ENCODE measurements around the gene ASCL2. TPM values are rescaled to one million over a fixed set of nuclear protein-coding genes. Genes with fewer than 3 reads are reported as not detected.

The ASCL2 gene
- total RNA-seq, 4 donors from 2014 or later: 0.24 to 2.6 TPM; not detected in 2

GRCh38 chr11:2256293-2256913 is 14.0 kb downstream of the ASCL2 start:
- TF ChIP-seq CTCF (IDR thresholded peaks at IDR 0.05): no peak
- ATAC-seq (ENCODE audit: low FRiP score) (no peak), DNase-seq (ENCODE audit: low spot score) (no peak)

GRCh38 chr11:2252018-2252417 is 18.4 kb downstream of the ASCL2 start:
- no peak for TF ChIP-seq CTCF (IDR thresholded peaks at IDR 0.05)
- no peak for DNase-seq (ENCODE audit: low spot score)
- no peak for ATAC-seq (ENCODE audit: low FRiP score)

- DNase-seq (ENCODE audit: low spot score) (no peak), ATAC-seq (ENCODE audit: low FRiP score) (no peak)
- no peak for TF ChIP-seq CTCF (IDR thresholded peaks at IDR 0.05)
Observed at GRCh38 chr11:2251138-2251537, 19.2 kb downstream of the ASCL2 start.

DNA sequence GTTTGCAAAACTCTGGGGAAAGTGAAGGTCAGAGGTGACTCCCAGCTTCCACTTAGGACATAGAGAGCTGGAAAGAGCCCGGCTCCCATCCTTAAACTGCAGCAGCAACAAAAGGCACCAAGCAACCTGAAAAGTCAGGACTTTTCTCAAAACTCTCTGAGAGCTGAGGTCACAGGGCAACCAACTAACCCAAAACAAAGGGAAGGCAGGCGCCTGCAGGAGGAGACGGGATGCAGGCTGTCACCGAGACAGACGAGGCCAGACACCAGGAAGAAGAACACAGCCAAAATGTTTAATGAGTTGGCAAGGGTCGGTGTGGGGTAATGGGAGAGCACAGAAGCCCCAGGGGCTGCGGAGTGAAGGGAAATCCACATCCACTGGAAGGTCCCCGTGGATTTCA is 19.9 kb downstream of the ASCL2 start:
- ATAC-seq (ENCODE audit: low FRiP score): no peak
- no peak for DNase-seq (ENCODE audit: low spot score)
- no peak for TF ChIP-seq CTCF (IDR thresholded peaks at IDR 0.05)

GRCh38 chr11:2250041-2250440 is 20.3 kb downstream of the ASCL2 start:
- ATAC-seq (ENCODE audit: low FRiP score): no peak
- DNase-seq (ENCODE audit: low spot score): no peak
- TF ChIP-seq CTCF (IDR thresholded peaks at IDR 0.05): no peak

GRCh38 chr11:2249189-2249916 is 21.0 kb downstream of the ASCL2 start:
- no peak for TF ChIP-seq CTCF (IDR thresholded peaks at IDR 0.05)
- DNase-seq (ENCODE audit: low spot score) (no peak), ATAC-seq (ENCODE audit: low FRiP score) (no peak)

- ATAC-seq (ENCODE audit: low FRiP score) (no peak), DNase-seq (ENCODE audit: low spot score) (no peak)
- no peak for TF ChIP-seq CTCF (IDR thresholded peaks at IDR 0.05)
Observed at GRCh38 chr11:2248762-2249161, 21.6 kb downstream of the ASCL2 start.
